GM18517 (cell line): ENCODE data around the gene MADCAM1.

Experiments used
- ATAC-seq: cut with Tn5 transposase; IDR thresholded peaks from one replicate; pipeline ENCODE4 v1.9.1; 2021; ENCODE audit warnings: mild to moderate bottlenecking, moderate library complexity; ENCODE audit not compliant: unreplicated experiment

Gene MADCAM1

DNA sequence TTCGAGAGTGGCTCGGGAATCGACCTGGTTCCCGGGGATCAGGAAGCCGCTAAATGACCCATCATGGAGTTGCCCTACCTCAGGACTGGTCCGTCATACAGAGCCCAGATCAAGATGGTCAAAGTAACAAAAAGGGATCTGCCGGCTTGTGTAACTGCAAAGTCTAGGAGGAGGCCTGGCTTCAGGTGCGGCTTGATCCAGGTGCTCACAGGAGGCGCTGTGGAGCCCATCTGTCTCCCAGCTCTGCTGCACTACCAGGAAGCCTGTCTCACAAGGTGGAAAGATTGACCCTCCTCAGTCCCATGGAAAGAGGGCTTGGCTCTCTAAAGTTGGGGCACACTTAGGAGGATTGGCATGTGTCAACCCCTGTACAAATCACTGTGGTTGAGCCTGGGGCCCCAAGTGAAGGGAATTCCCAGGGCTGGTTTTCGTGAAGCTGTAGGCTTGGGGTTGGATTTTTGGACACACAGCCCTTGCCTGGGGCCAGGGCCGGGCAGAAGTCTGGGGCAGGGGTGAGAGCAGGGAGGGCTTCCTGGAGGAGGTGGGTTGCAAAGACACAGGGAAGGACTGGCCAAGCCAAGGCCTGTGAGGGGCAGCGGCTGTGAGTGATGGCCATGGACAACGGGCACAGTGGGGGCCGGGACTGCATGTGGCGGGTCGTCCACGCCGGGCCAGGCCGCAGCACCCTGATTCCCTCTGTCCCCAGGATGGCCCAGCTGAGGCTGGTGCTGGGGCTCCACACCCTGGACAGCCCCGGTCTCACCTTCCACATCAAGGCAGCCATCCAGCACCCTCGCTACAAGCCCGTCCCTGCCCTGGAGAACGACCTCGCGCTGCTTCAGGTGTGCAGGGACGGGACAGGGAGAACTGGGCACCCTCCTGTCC is 51.8 kb downstream of the MADCAM1 start:
- ATAC-seq = no peak

DNA sequence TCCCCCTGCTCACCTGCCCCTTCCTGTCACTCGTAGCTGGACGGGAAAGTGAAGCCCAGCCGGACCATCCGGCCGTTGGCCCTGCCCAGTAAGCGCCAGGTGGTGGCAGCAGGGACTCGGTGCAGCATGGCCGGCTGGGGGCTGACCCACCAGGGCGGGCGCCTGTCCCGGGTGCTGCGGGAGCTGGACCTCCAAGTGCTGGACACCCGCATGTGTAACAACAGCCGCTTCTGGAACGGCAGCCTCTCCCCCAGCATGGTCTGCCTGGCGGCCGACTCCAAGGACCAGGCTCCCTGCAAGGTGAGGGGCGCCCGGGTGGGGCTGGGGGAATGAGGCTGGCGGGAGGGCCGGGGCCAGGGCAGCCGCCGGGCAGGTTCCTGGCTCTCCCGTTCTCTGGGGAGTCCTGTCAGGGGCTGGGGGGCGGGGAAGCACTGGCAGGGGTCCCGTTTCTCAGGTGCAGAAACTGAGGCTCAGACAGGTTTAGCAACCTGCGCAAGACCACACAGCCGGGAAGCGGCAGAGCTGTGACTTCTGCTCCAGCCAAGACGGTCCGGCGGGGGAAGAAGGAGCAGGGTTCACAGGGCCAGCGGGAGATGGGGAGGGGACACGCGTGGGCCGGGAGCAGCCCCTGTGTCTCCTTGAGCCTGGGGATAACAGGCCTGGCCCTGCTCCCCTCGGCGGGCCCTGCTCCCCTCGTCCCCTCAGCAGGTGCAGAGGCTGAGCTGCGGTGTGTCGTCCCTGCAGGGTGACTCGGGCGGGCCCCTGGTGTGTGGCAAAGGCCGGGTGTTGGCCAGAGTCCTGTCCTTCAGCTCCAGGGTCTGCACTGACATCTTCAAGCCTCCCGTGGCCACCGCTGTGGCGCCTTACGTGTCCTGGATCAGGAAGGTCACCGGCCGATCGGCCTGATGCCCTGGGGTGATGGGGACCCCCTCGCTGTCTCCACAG is 52.9 kb downstream of the MADCAM1 start:
- ATAC-seq = no peak

DNA sequence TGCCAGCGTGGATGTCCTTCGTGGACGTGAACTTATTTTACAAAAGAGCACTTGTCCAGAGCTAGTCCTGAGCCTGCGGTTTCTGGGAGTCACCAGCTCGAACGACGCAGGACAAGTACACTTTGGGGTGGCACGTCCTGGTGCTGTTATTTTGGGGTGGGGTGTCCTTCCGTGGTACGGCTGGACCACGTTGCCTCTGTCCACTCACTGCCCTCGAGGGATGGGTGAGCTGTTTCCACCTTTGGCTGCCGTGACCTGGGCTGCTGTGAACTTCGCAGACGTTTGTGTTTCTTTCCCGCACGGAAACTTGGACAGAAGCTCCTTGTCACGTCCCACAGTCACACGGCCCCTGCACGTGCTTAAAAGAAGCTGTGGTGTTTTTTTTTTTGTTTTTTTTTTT is 58.5 kb downstream of the MADCAM1 start:
- no peak for ATAC-seq
